ENCODE data around the gene PLCB3.

PLCB3 gene

GRCh38 chr11:64222651-64223000, 28.7 kb upstream of the PLCB3 start:
- DNase-seq: no peak

- DNase-seq: no peak
Observed at GRCh38 chr11:64223001-64223651, 28.2 kb upstream of the PLCB3 start.

- no peak for DNase-seq
Observed at GRCh38 chr11:64224151-64224890, 27.0 kb upstream of the PLCB3 start.

- no peak for DNase-seq
Observed at GRCh38 chr11:64224891-64225607, 26.3 kb upstream of the PLCB3 start.

- DNase-seq: peak; percentile 58
Observed at GRCh38 chr11:64225608-64226506, 25.5 kb upstream of the PLCB3 start, which contains the start of the genes NUDT22 and TRPT1. NUDT22 (plus strand) TSS chr11:64226274; CDS start chr11:64226653, 379 bp downstream. TRPT1 (minus strand) TSS chr11:64226186; CDS start chr11:64225860, 326 bp downstream.

GRCh38 chr11:64226507-64227051, 24.8 kb upstream of the PLCB3 start:
- DNase-seq: no peak

- DNase-seq: no peak
Observed at GRCh38 chr11:64227405-64227956, 23.8 kb upstream of the PLCB3 start.

GRCh38 chr11:64229090-64229743, 22.1 kb upstream of the PLCB3 start:
- no peak for DNase-seq

GRCh38 chr11:64229744-64230170, 21.6 kb upstream of the PLCB3 start:
- no peak for DNase-seq

- DNase-seq: peak; percentile 89
Observed at GRCh38 chr11:64230171-64230984, 21.0 kb upstream of the PLCB3 start, which contains the start of gene DNAJC4. DNAJC4 (plus strand) TSS chr11:64230548; CDS start chr11:64230855, 307 bp downstream.

GRCh38 chr11:64230985-64231365, 20.4 kb upstream of the PLCB3 start:
- DNase-seq: no peak

- DNase-seq: no peak
Observed at GRCh38 chr11:64231546-64231945, 19.8 kb upstream of the PLCB3 start.

GRCh38 chr11:64232182-64232966, 19.0 kb upstream of the PLCB3 start:
- DNase-seq: no peak

- DNase-seq: no peak
Observed at GRCh38 chr11:64232967-64233315, 18.4 kb upstream of the PLCB3 start.

- no peak for DNase-seq
Observed at GRCh38 chr11:64233913-64234586, 17.3 kb upstream of the PLCB3 start, which contains the start of gene VEGFB. VEGFB (plus strand) TSS chr11:64234584; CDS start chr11:64234834, 250 bp downstream.

- no peak for DNase-seq
Observed at GRCh38 chr11:64234647-64235379, 16.5 kb upstream of the PLCB3 start.

GRCh38 chr11:64235437-64236161, 15.7 kb upstream of the PLCB3 start:
- no peak for DNase-seq

Measured in NCI-H1694 (cell line).